ENCODE results near the gene CREB3L1.
A peak's percentile ranks its signal among the peaks of the same experiment; 100 is the strongest.

CREB3L1 gene

GRCh38 chr11:46242041-46242951, 35.2 kb upstream of the CREB3L1 start (continued):
- no peak for TF ChIP-seq TSHZ2 (CRISPR knock-in tag; IDR thresholded peaks at IDR 0.05)
- TF ChIP-seq PPARA (CRISPR knock-in tag; IDR thresholded peaks at IDR 0.05; ENCODE audit: borderline replicate concordance) = no peak
- no peak for TF ChIP-seq PATZ1 (CRISPR knock-in tag; IDR thresholded peaks at IDR 0.05; ENCODE audit: borderline replicate concordance)
- TF ChIP-seq ESRRG (CRISPR knock-in tag; IDR thresholded peaks at IDR 0.05) = no peak
- no peak for TF ChIP-seq ZNF565 (CRISPR knock-in tag; conservative IDR thresholded peaks at IDR 0.05; ENCODE audit: low read depth)
- no peak for TF ChIP-seq ZNF8 (CRISPR knock-in tag; IDR thresholded peaks at IDR 0.05)
- no peak for TF ChIP-seq ISL1 (CRISPR knock-in tag; IDR thresholded peaks at IDR 0.05)
- TF ChIP-seq TCF4 (CRISPR knock-in tag; IDR thresholded peaks at IDR 0.05; ENCODE audit: borderline replicate concordance) = no peak
- no peak for TF ChIP-seq ARNTL (CRISPR knock-in tag; IDR thresholded peaks at IDR 0.05; ENCODE audit: borderline replicate concordance, low read depth)
- no peak for TF ChIP-seq CREB5 (CRISPR knock-in tag; IDR thresholded peaks at IDR 0.05; ENCODE audit: low read depth)

GRCh38 chr11:46242952-46243795, 34.3 kb upstream of the CREB3L1 start:
- ATAC-seq = peak; percentile 65
- peak; percentile 50; the same call in 1 of the 2 replicates for TF ChIP-seq TCF4 (CRISPR knock-in tag; IDR thresholded peaks at IDR 0.05; ENCODE audit: borderline replicate concordance)
- TF ChIP-seq PPARA (CRISPR knock-in tag; IDR thresholded peaks at IDR 0.05; ENCODE audit: borderline replicate concordance) = no peak
- no peak for TF ChIP-seq CSRNP3 (CRISPR knock-in tag; IDR thresholded peaks at IDR 0.05)

GRCh38 chr11:46243796-46244109, 33.7 kb upstream of the CREB3L1 start:
- TF ChIP-seq ZNF70 (CRISPR knock-in tag; IDR thresholded peaks at IDR 0.05) (no peak), ARNTL (CRISPR knock-in tag; IDR thresholded peaks at IDR 0.05; ENCODE audit: borderline replicate concordance, low read depth) (no peak), ZC3H10 (CRISPR knock-in tag; IDR thresholded peaks at IDR 0.05) (no peak), PATZ1 (CRISPR knock-in tag; IDR thresholded peaks at IDR 0.05; ENCODE audit: borderline replicate concordance) (no peak), TCF4 (CRISPR knock-in tag; IDR thresholded peaks at IDR 0.05; ENCODE audit: borderline replicate concordance) (no peak), CREB5 (CRISPR knock-in tag; IDR thresholded peaks at IDR 0.05; ENCODE audit: low read depth) (no peak), ZFP3 (CRISPR knock-in tag; IDR thresholded peaks at IDR 0.05) (no peak), BACH2 (CRISPR knock-in tag; IDR thresholded peaks at IDR 0.05; ENCODE audit: borderline replicate concordance) (no peak)
- no peak for ATAC-seq

Measured in SK-N-SH treated with all-trans-retinoic acid at 6 μM for 48 hours (cell line).